CD4-positive, alpha-beta T cell treated with Interferon gamma for 1 hour (primary cell): ENCODE measurements around the gene S100A6.
A peak's percentile ranks its signal among the peaks of the same experiment; 100 is the strongest.
"Not testable (repeated sequence)": the region's sequence is repeated elsewhere in the genome, so short reads cannot be mapped to it uniquely, and the experiment has no call there.

ENCODE experiments used
- DNase-seq: peaks from one replicate; pipeline ENCODE4 v3.0.0-alpha.2; 2020

Gene S100A6

GRCh38 chr1:153563483-153563901 lies 27.7 kb upstream of the S100A6 start:
- DNase-seq: no peak

- DNase-seq: not testable (repeated sequence)
Measured at GRCh38 chr1:153562021-153562420, 26.2 kb upstream of the S100A6 start.

- DNase-seq: no peak
Measured at GRCh38 chr1:153561466-153561985, 25.7 kb upstream of the S100A6 start.

GRCh38 chr1:153560771-153561465 lies 25.1 kb upstream of the S100A6 start:
- DNase-seq: no peak

GRCh38 chr1:153560241-153560640 lies 24.4 kb upstream of the S100A6 start:
- no peak for DNase-seq

- DNase-seq: no peak
Measured at GRCh38 chr1:153557877-153558276, 22.1 kb upstream of the S100A6 start.

GRCh38 chr1:153556348-153556747 lies 20.6 kb upstream of the S100A6 start:
- DNase-seq: no peak

- no peak for DNase-seq
Measured at GRCh38 chr1:153553830-153554541, 18.2 kb upstream of the S100A6 start.

- DNase-seq: no peak
Measured at GRCh38 chr1:153553096-153553495, 17.3 kb upstream of the S100A6 start.

GRCh38 chr1:153552335-153552734 lies 16.5 kb upstream of the S100A6 start:
- DNase-seq: no peak

GRCh38 chr1:153550827-153551500 lies 15.2 kb upstream of the S100A6 start:
- DNase-seq: peak; percentile 34

- DNase-seq: no peak
Measured at GRCh38 chr1:153550398-153550758, 14.6 kb upstream of the S100A6 start.

- no peak for DNase-seq
Measured at GRCh38 chr1:153549741-153550397, 14.1 kb upstream of the S100A6 start.

GRCh38 chr1:153548722-153549688 lies 13.2 kb upstream of the S100A6 start, which contains the start of gene S100A3:
S100A3 (minus strand) TSS chr1:153549258; CDS start chr1:153548485, 773 bp downstream.
- no peak for DNase-seq

GRCh38 chr1:153547560-153548551 lies 12.1 kb upstream of the S100A6 start:
- no peak for DNase-seq

- no peak for DNase-seq
Measured at GRCh38 chr1:153546796-153547559, 11.2 kb upstream of the S100A6 start.

- DNase-seq: no peak
Measured at GRCh38 chr1:153546371-153546770, 10.6 kb upstream of the S100A6 start.

GRCh38 chr1:153545067-153546055 lies 9.6 kb upstream of the S100A6 start, which contains the start of gene S100A4:
S100A4 (minus strand) TSS chr1:153545806; CDS start chr1:153544794, 1,012 bp downstream.
- peak; percentile 80 for DNase-seq
